B cell (primary cell): ENCODE data around the gene CCDC175. TPM values are rescaled to one million over a fixed set of nuclear protein-coding genes. Genes with fewer than 3 reads are reported as not detected.

ENCODE experiments used
- ATAC-seq: fragments of 200-7000 bp; cut with Tn5 transposase; one replicate; pipeline ENCODE4 v1.10.0; 2021; ENCODE audit warnings: low read depth, mild to moderate bottlenecking, moderate number of reproducible peaks, moderate library complexity
- CTCF ChIA-PET: fragments of 350-600 bp; sonication (Branson Sonifier 250); formaldehyde crosslinking; loops from one replicate; lab custom pipeline; 2021; ENCODE audit warnings: antibody characterized with exemption, inconsistent platforms; lab: Charles Lee
- POLR2A ChIA-PET: fragments of 350-600 bp; sonication (Branson Sonifier 250); formaldehyde crosslinking; loops from one replicate; lab custom pipeline; 2021; ENCODE audit warnings: antibody characterized with exemption; lab: Charles Lee
- DNase-seq: peaks from one replicate; pipeline ENCODE4 v3.0.0; 2013
- H2AFZ ChIP-seq: 2 replicates; pipeline ENCODE4 v1.6.1; 2012; ENCODE audit warnings: mild to moderate bottlenecking, low read depth, low read length; ENCODE audit not compliant: insufficient read depth, poor library complexity, severe bottlenecking
- H3K27ac ChIP-seq, 2 donors: 1 replicate in 1 of 2; 2 replicates in 1 of 2; pipeline ENCODE4 v1.5.1; 2012 to 2013; ENCODE audit warnings: low read length in 2 of 2, mild to moderate bottlenecking in 2 of 2, moderate library complexity in 1 of 2
- H3K27me3 ChIP-seq, 4 experiments: fragments of 200-600 bp in 1 of 4; sonication (generic) in 1 of 4; replicated peaks in 1 of 4; 1 replicate in 2 of 4; 2 replicates in 2 of 4; pipeline versions ENCODE4 v1.6.1 to v1.7.0; 2013 to 2016; ENCODE audit warnings: low read length in 3 of 4, mild to moderate bottlenecking in 2 of 4, mixed read lengths in 1 of 4, moderate library complexity in 1 of 4; ENCODE audit not compliant: insufficient read depth in 4 of 4, control insufficient read depth in 3 of 4; ENCODE audit errors: control extremely low read depth in 1 of 4
- H3K36me3 ChIP-seq, 2 experiments: replicated peaks in 1 of 2; 1 replicate in 1 of 2; 2 replicates in 1 of 2; pipeline versions ENCODE4 v1.6.1 to v1.7.1; 2013; ENCODE audit warnings: low read length in 1 of 2; ENCODE audit not compliant: insufficient read depth in 2 of 2, control insufficient read depth in 1 of 2; ENCODE audit errors: control extremely low read depth in 1 of 2, extremely low read depth in 1 of 2
- H3K4me1 ChIP-seq, 2 donors: fragments of 200-600 bp in 1 of 2; sonication (generic) in 1 of 2; 1 replicate in 1 of 2; 2 replicates in 1 of 2; pipeline versions ENCODE4 v1.5.1 to v1.6.1; 2013 to 2017; ENCODE audit warnings: low read length in 2 of 2; ENCODE audit not compliant: control insufficient read depth in 2 of 2, insufficient read depth in 2 of 2
- H3K4me2 ChIP-seq: replicated peaks from 2 replicates; pipeline ENCODE3; 2012; ENCODE audit warnings: mild to moderate bottlenecking, low read depth, low read length; ENCODE audit not compliant: poor library complexity, severe bottlenecking
- H3K4me3 ChIP-seq, 5 experiments: fragments of 200-600 bp in 1 of 5; sonication (generic) in 1 of 5; 1 replicate in 3 of 5; 2 replicates in 2 of 5; pipeline versions ENCODE4 v1.5.1 to v1.7.0; 2011 to 2016; ENCODE audit warnings: low read length in 4 of 5, mild to moderate bottlenecking in 4 of 5, low read depth in 2 of 5, control low read depth in 1 of 5, moderate library complexity in 1 of 5; ENCODE audit not compliant: insufficient read depth in 1 of 5; ENCODE audit errors: control extremely low read depth in 1 of 5, extremely low read depth in 1 of 5
- H3K79me2 ChIP-seq: fragments of 200-600 bp; sonication (generic); one replicate; pipeline ENCODE4 v1.6.0; 2016; ENCODE audit warnings: low read length; ENCODE audit not compliant: control insufficient read depth, insufficient read depth
- H3K9ac ChIP-seq: fragments of 200-600 bp; sonication (generic); 2 replicates; pipeline ENCODE4 v1.6.1; 2017; ENCODE audit warnings: mild to moderate bottlenecking, low read length, moderate library complexity
- H3K9me3 ChIP-seq, 3 donors: one replicate each; pipeline versions ENCODE4 v1.6.1 to v1.7.1; 2013; ENCODE audit warnings: low read length in 2 of 3; ENCODE audit not compliant: control insufficient read depth in 2 of 3, insufficient read depth in 1 of 3; ENCODE audit errors: control extremely low read depth in 1 of 3
- H4K20me1 ChIP-seq: 2 replicates; pipeline ENCODE4 v1.6.0; 2012; ENCODE audit warnings: mild to moderate bottlenecking, low read length; ENCODE audit not compliant: insufficient read depth, control insufficient read depth, poor library complexity, severe bottlenecking
- H3K27ac Mint-ChIP-seq: one replicate; pipeline ENCODE4 v1.8.0; 2021; ENCODE audit warnings: mixed read lengths
- H3K27me3 Mint-ChIP-seq: one replicate; pipeline ENCODE4 v1.8.0; 2021; ENCODE audit warnings: mixed read lengths
- H3K4me1 Mint-ChIP-seq: one replicate; pipeline ENCODE4 v1.8.0; 2021; ENCODE audit warnings: mixed read lengths
- H3K4me3 Mint-ChIP-seq: one replicate; pipeline ENCODE4 v1.8.0; 2021; ENCODE audit warnings: mixed read lengths
- H3K9me3 Mint-ChIP-seq: one replicate; pipeline ENCODE4 v1.8.0; 2022; ENCODE audit warnings: mixed read lengths; ENCODE audit not compliant: insufficient read depth
- CTCF ChIP-seq: fragments of 200-600 bp; IDR thresholded peaks from one replicate; pipeline ENCODE4 v1.8.0; 2022; ENCODE audit warnings: antibody characterized with exemption, mild to moderate bottlenecking
- EZH2 ChIP-seq: IDR thresholded peaks from 2 replicates; pipeline ENCODE4 v1.6.1; 2012; ENCODE audit warnings: borderline replicate concordance, low read depth, mild to moderate bottlenecking, moderate library complexity, low read length; ENCODE audit not compliant: insufficient read depth, poor library complexity, severe bottlenecking
- WGBS: methylation state at CpG from one replicate; pipeline ENCODE4 v1.1.5; 2013; ENCODE audit warnings: missing lambda C conversion rate; ENCODE audit not compliant: insufficient coverage; 5-methylcytosine and 5-hydroxymethylcytosine counted together
- intact Hi-C: fragments of 100-400 bp; cut with micrococcal nuclease; formaldehyde crosslinking; loops from one replicate; pipeline ENCODE4 v1.10.0; 2022
- polyA plus RNA-seq: library from polyadenylated mRNA; depleted of rRNA; stranded (reverse); fragments of >200 nt; gene quantifications from 2 replicates; pipeline ENCODE4 v1.2.3, GENCODE V29; 2012
- total RNA-seq, 2 donors: library from RNA; stranded (reverse); fragments of 120-200 nt in 1 of 2; gene quantifications; 1 replicate in 1 of 2; 2 replicates in 1 of 2; pipeline versions ENCODE4 v1.2.3 to v1.2.4, GENCODE V29; 2013 to 2022

Gene CCDC175
- total and polyA plus RNA-seq, 2 donors (not counting 1 experiment from before 2014, with no cell fraction given), result not detected

- Mint-ChIP-seq H3K27ac (no peak overlapping the region), H3K27me3 (no peaks in the 10 kb centered on the region), H3K4me3 (no peak overlapping the region), H3K9me3 (no peaks in the 10 kb centered on the region), H3K4me1 (peaks cover 8% of the 10 kb centered on the region)
- no peaks in the 10 kb centered on the region for H3K79me2 ChIP-seq
- H3K4me1 ChIP-seq, result peaks cover 0 to under 1% of the 10 kb centered on the region in 2 donors
- H3K4me2 ChIP-seq, result no peak overlapping the region
- H2AFZ ChIP-seq, result no peak overlapping the region
- H3K9ac ChIP-seq, result no peak overlapping the region
- H3K9me3 ChIP-seq, result no peaks in the 10 kb centered on the region
- no peak for DNase-seq
- ChIA-PET POLR2A (no interaction called here), CTCF (interaction anchor here (3.6 kb wide), 1 partner anchor 8 kb away, joined by 16 read pairs; the partner anchor contains the start of genes JKAMP and L3HYPDH)
- H3K27me3 ChIP-seq, result no peaks in the 10 kb centered on the region
- TF ChIP-seq EZH2, result no peak
- TF ChIP-seq CTCF, result no peak
- 100% methylated on average over 1 of the region's 1 CpG for WGBS
- H3K27ac ChIP-seq, result no peak overlapping the region
- H3K36me3 ChIP-seq, result peaks cover 0 to 26% of the 10 kb centered on the region in 2 experiments
- intact Hi-C loops, result no loop called here
- no peak overlapping the region for H3K4me3 ChIP-seq
- H4K20me1 ChIP-seq, result no peaks in the 10 kb centered on the region
- ATAC-seq, result no peak
Measured at GRCh38 chr14:59475709-59476108, 100.9 kb downstream of the CCDC175 start.

GRCh38 chr14:59474172-59474571, 102.4 kb downstream of the CCDC175 start:
- ChIA-PET CTCF (interaction anchor here (3.6 kb wide), 1 partner anchor 10 kb away, joined by 16 read pairs; the partner anchor contains the start of genes JKAMP and L3HYPDH), POLR2A (no interaction called here)
- no peaks in the 10 kb centered on the region for H3K79me2 ChIP-seq
- H3K27me3 ChIP-seq, result no peaks in the 10 kb centered on the region
- H3K4me3 ChIP-seq, result no peak overlapping the region
- H2AFZ ChIP-seq, result no peak overlapping the region
- no CpG with 5 or more reads among the region's 1 CpG for WGBS
- H3K9me3 ChIP-seq, result no peaks in the 10 kb centered on the region
- no peaks in the 10 kb centered on the region for H3K4me1 ChIP-seq
- intact Hi-C loops, result no loop called here
- no peak overlapping the region for H3K27ac ChIP-seq
- H3K27ac Mint-ChIP-seq, result no peak overlapping the region
- H4K20me1 ChIP-seq, result no peaks in the 10 kb centered on the region
- peaks cover 2 to 26% of the 10 kb centered on the region in 2 experiments for H3K36me3 ChIP-seq
- H3K4me2 ChIP-seq, result no peak overlapping the region
- no peak overlapping the region for H3K4me3 Mint-ChIP-seq
- H3K27me3 Mint-ChIP-seq, result no peaks in the 10 kb centered on the region
- no peak overlapping the region for H3K9ac ChIP-seq
- H3K4me1 Mint-ChIP-seq, result no peaks in the 10 kb centered on the region
- no peak for ATAC-seq
- TF ChIP-seq EZH2 (no peak), CTCF (no peak)
- no peak for DNase-seq
- H3K9me3 Mint-ChIP-seq, result no peaks in the 10 kb centered on the region
